CD14-positive monocyte (primary cell): ENCODE measurements around the gene POLG. TPM values are rescaled to one million over a fixed set of nuclear protein-coding genes. Genes with fewer than 3 reads are reported as not detected.

Experiments
- DNase-seq, 3 donors: peaks; one replicate each; pipeline ENCODE4 v3.0.0-alpha.2; 2011 to 2022
- H2AFZ ChIP-seq: 2 replicates; pipeline ENCODE4 v1.6.0; 2012; ENCODE audit warnings: mild to moderate bottlenecking, low read depth, low read length, inconsistent platforms; ENCODE audit not compliant: insufficient read depth, poor library complexity, severe bottlenecking
- H3K27ac ChIP-seq, 2 donors: 1 replicate in 1 of 2; 2 replicates in 1 of 2; pipeline ENCODE4 v1.5.1; 2012 to 2013; ENCODE audit warnings: low read length in 2 of 2, control low read depth in 1 of 2, inconsistent platforms in 1 of 2, low read depth in 1 of 2, mild to moderate bottlenecking in 1 of 2
- H3K27me3 ChIP-seq, 2 donors: one replicate each; pipeline versions ENCODE4 v1.6.0 to v1.6.1; 2011 to 2013; ENCODE audit warnings: low read length in 2 of 2; ENCODE audit not compliant: control insufficient read depth in 2 of 2, insufficient read depth in 2 of 2
- H3K36me3 ChIP-seq, 2 donors: replicated peaks in 1 of 2; 1 replicate in 1 of 2; 2 replicates in 1 of 2; pipeline versions ENCODE4 v1.5.1 to v1.6.1; 2012 to 2013; ENCODE audit warnings: low read length in 2 of 2, control low read depth in 1 of 2, inconsistent platforms in 1 of 2, mild to moderate bottlenecking in 1 of 2; ENCODE audit not compliant: insufficient read depth in 2 of 2, control insufficient read depth in 1 of 2
- H3K4me1 ChIP-seq, 2 donors: 1 replicate in 1 of 2; 2 replicates in 1 of 2; pipeline versions ENCODE4 v1.5.1 to v1.6.1; 2012 to 2013; ENCODE audit warnings: low read length in 2 of 2, control low read depth in 1 of 2, inconsistent platforms in 1 of 2, mild to moderate bottlenecking in 1 of 2, moderate library complexity in 1 of 2; ENCODE audit not compliant: insufficient read depth in 2 of 2, control insufficient read depth in 1 of 2
- H3K4me2 ChIP-seq: replicated peaks from 2 replicates; pipeline ENCODE3; 2012; ENCODE audit warnings: low read length, moderate library complexity, mild to moderate bottlenecking; ENCODE audit not compliant: poor library complexity, severe bottlenecking; ENCODE audit errors: extremely low read depth
- H3K4me3 ChIP-seq, 3 experiments: fragments of 200-600 bp in 1 of 3; sonication (generic) in 1 of 3; replicated peaks in 1 of 3; 1 replicate in 2 of 3; 2 replicates in 1 of 3; pipeline ENCODE4 v1.5.1; 2011 to 2013; ENCODE audit warnings: low read length in 3 of 3, mild to moderate bottlenecking in 3 of 3, control low read depth in 2 of 3, low read depth in 2 of 3, inconsistent platforms in 1 of 3, moderate library complexity in 1 of 3
- H3K79me2 ChIP-seq: 2 replicates; pipeline ENCODE4 v1.6.0; 2012; ENCODE audit warnings: mild to moderate bottlenecking, control low read depth, inconsistent platforms, low read length, moderate library complexity; ENCODE audit not compliant: insufficient read depth
- H3K9ac ChIP-seq: 2 replicates; pipeline ENCODE4 v1.6.0; 2017; ENCODE audit warnings: low read length, mild to moderate bottlenecking; ENCODE audit not compliant: insufficient read depth, poor library complexity, severe bottlenecking
- H3K9me3 ChIP-seq, 2 donors: replicated peaks in 1 of 2; 1 replicate in 1 of 2; 2 replicates in 1 of 2; pipeline versions ENCODE4 v1.5.1 to v1.6.1; 2012 to 2013; ENCODE audit warnings: low read length in 2 of 2, control low read depth in 1 of 2; ENCODE audit not compliant: control insufficient read depth in 1 of 2, insufficient read depth in 1 of 2
- H4K20me1 ChIP-seq: 2 replicates; pipeline ENCODE4 v1.6.0; 2012; ENCODE audit warnings: mild to moderate bottlenecking, low read length, control low read depth, moderate library complexity; ENCODE audit not compliant: insufficient read depth
- H3K27ac Mint-ChIP-seq, 7 donors: one replicate each; pipeline ENCODE4 v1.8.0; 2020; ENCODE audit warnings: mild to moderate bottlenecking in 7 of 7, mixed read lengths in 7 of 7, moderate library complexity in 6 of 7, inconsistent platforms in 2 of 7
- H3K27me3 Mint-ChIP-seq, 3 donors: one replicate each; pipeline ENCODE4 v1.8.0; 2021 to 2022; ENCODE audit warnings: low read depth in 3 of 3, mild to moderate bottlenecking in 3 of 3, mixed read lengths in 3 of 3, moderate library complexity in 3 of 3, inconsistent platforms in 1 of 3
- H3K36me3 Mint-ChIP-seq, 2 donors: one replicate each; pipeline ENCODE4 v1.8.0; 2020; ENCODE audit warnings: mixed read lengths in 2 of 2, inconsistent platforms in 1 of 2, mild to moderate bottlenecking in 1 of 2
- H3K4me1 Mint-ChIP-seq: one replicate; pipeline ENCODE4 v1.8.0; 2020; ENCODE audit warnings: mild to moderate bottlenecking, mixed read lengths
- H3K4me3 Mint-ChIP-seq, 2 donors: one replicate each; pipeline ENCODE4 v1.8.0; 2020; ENCODE audit warnings: mild to moderate bottlenecking in 2 of 2, mixed read lengths in 2 of 2, moderate library complexity in 1 of 2
- H3K9me3 Mint-ChIP-seq, 7 donors: one replicate each; pipeline ENCODE4 v1.8.0; 2020 to 2022; ENCODE audit warnings: mixed read lengths in 7 of 7, mild to moderate bottlenecking in 6 of 7, moderate library complexity in 6 of 7, inconsistent platforms in 2 of 7
- WGBS: methylation state at CpG from one replicate; pipeline ENCODE4 v1.1.5; 2013; ENCODE audit warnings: missing lambda C conversion rate; ENCODE audit not compliant: insufficient coverage; 5-methylcytosine and 5-hydroxymethylcytosine counted together
- intact Hi-C, 2 donors: fragments of 100-400 bp; cut with micrococcal nuclease; formaldehyde crosslinking; loops; one replicate each; pipeline versions ENCODE4 v1.15.0 to v1.15.1; 2023
- polyA plus RNA-seq, 3 donors: library from polyadenylated mRNA; depleted of rRNA in 1 of 3; unstranded in 2 of 3; stranded (reverse) in 1 of 3; fragments of 300-500 nt in 2 of 3; fragments of >200 nt in 1 of 3; fragmentation: Illumina TruSeq in 2 of 3; gene quantifications; 1 replicate in 2 of 3; 2 replicates in 1 of 3; pipeline ENCODE4 v1.2.3, GENCODE V29; 2012 to 2021
- TF ChIP-seq, protein P1 (sequence below): fragments of 200-600 bp; IDR thresholded peaks from one replicate; pipeline ENCODE4 v1.8.0; 2022; ENCODE audit warnings: antibody characterized with exemption, mild to moderate bottlenecking

Gene POLG
- polyA plus RNA-seq, 3 donors, result 19.2 to 66.7 (median 21.6) TPM

DNA sequence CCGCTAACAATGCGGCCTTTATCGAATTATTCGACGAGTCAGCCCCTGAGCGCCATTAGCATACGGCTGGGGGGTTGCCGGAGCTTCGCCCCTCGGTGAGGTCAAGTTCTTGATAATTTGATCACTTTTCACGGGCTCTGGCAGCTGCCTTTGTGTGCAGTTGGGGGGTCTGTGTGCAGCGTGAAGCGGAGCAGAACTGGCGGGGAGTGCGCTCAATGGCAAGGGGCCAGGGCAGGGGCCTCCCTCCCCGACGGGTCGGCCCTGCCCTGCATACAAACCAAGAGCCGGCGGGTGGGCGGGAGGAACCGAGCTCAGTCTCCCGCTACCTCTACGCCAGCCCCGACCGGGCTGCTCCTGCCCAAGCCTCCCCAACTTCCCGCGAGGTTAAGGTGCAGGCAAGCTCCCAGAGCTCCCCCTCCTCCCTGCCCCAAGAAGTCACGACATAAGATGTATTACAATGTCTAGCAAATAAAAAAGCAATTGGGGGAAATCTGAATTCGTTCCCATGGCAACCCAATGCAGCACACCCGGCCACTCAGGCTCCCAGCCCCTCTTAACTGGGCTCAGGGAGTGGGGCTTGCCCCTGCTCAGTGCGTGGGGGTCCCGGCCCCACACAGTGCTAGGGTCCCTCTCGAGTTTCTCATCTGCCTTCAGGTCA, 34.1 kb upstream of the POLG start:
- peaks cover 3 to 33% (median 24%) of the 10 kb centered on the region in 7 donors for H3K9me3 Mint-ChIP-seq
- 4% methylated on average over 27 of the region's 34 CpGs for whole genome bisulfite sequencing
- peaks cover 5% of the 10 kb centered on the region for H4K20me1 ChIP-seq
- H3K36me3 ChIP-seq, result no peaks in the 10 kb centered on the region
- H3K4me1 ChIP-seq, result peaks cover 39 to 52% of the 10 kb centered on the region in 2 donors
- peak overlapping the region in 1 of 2 donors; percentile 93 for H3K4me3 Mint-ChIP-seq
- H3K79me2 ChIP-seq, result no peaks in the 10 kb centered on the region
- H3K27me3 ChIP-seq, result peaks cover 84 to 98% of the 10 kb centered on the region in 2 donors
- H3K27me3 Mint-ChIP-seq, result peaks cover 88 to 96% (median 96%) of the 10 kb centered on the region in 3 donors
- intact Hi-C loops, result no loop called here
- no peak overlapping the region for H3K27ac ChIP-seq
- TF ChIP-seq, protein P1, sequence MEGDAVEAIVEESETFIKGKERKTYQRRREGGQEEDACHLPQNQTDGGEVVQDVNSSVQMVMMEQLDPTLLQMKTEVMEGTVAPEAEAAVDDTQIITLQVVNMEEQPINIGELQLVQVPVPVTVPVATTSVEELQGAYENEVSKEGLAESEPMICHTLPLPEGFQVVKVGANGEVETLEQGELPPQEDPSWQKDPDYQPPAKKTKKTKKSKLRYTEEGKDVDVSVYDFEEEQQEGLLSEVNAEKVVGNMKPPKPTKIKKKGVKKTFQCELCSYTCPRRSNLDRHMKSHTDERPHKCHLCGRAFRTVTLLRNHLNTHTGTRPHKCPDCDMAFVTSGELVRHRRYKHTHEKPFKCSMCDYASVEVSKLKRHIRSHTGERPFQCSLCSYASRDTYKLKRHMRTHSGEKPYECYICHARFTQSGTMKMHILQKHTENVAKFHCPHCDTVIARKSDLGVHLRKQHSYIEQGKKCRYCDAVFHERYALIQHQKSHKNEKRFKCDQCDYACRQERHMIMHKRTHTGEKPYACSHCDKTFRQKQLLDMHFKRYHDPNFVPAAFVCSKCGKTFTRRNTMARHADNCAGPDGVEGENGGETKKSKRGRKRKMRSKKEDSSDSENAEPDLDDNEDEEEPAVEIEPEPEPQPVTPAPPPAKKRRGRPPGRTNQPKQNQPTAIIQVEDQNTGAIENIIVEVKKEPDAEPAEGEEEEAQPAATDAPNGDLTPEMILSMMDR, result no peak
- no peak overlapping the region for H3K27ac Mint-ChIP-seq
- DNase-seq, result no peak
- H3K9ac ChIP-seq, result no peak overlapping the region
- no peak overlapping the region for H3K4me2 ChIP-seq
- H3K4me1 Mint-ChIP-seq, result peaks cover 50% of the 10 kb centered on the region
- H2AFZ ChIP-seq, result no peak overlapping the region
- H3K4me3 ChIP-seq, result no peak overlapping the region
- H3K9me3 ChIP-seq, result peaks cover 5 to 56% of the 10 kb centered on the region in 2 donors
- peaks cover 11 to 18% of the 10 kb centered on the region in 2 donors for H3K36me3 Mint-ChIP-seq

DNA sequence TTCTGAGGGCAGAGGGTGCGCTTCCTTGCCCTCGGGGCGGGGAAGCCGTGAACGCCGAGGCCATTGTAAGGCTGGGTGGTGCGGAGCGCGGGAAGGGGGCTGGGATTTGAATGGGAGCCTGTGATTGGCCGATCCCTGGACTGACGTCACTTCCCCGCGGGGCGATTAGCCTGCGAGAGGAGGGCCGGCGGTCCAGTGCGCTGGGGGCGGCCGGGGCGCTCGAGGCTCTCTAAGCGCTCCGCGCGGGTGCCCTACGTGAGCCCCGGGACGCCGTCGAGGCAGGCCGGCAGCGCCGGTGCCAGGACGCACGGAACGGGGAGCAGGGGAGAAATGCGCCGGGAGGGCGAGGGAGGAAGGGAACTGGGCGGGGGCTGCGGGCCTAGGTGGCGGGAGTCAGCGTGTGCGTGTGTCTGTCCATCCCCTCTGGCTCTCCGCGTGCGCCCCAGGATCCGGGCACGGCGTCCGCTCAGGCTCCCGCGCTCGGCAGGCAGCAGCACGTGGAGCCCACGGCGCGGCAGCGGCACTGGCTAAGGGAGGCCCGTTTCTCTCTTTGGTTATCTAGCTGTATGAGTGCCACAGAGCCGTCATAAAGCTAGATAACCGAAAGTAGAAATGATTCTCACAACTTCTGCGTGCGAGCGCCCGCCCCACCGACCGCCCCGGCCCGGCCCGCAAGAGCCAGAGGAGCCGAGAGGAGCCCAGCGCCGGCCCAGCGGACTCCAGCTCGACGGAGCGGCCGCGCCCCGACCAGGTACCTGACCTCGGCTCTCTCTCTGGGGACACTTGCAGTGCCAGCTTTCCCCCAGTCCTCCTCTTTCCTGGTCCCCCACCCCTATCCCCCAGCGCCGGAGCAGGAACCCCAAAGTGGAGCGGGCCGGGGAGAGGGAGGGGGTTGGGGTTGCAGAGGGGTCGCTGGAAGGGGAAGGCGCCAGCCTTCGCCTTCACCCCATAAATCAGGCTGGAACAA, 33.1 kb upstream of the POLG start:
- Histone ChIP-seq H3K79me2 (no peaks in the 10 kb centered on the region), H3K27me3 (peaks cover 79 to 98% of the 10 kb centered on the region in 2 donors), H4K20me1 (peaks cover 14% of the 10 kb centered on the region), H2AFZ (peak overlapping the region; percentile 41), H3K27ac (no peak overlapping the region), H3K4me1 (peaks cover 48 to 61% of the 10 kb centered on the region in 2 donors), H3K9ac (no peak overlapping the region), H3K4me3 (peak overlapping the region in 1 of 3 experiments; percentile 67), H3K4me2 (peak overlapping the region; percentile 69), H3K9me3 (peaks cover 5 to 52% of the 10 kb centered on the region in 2 donors), H3K36me3 (no peaks in the 10 kb centered on the region)
- WGBS, result 4% methylated on average over 81 of the region's 90 CpGs
- peaks cover 3 to 37% (median 24%) of the 10 kb centered on the region in 7 donors for H3K9me3 Mint-ChIP-seq
- H3K36me3 Mint-ChIP-seq, result peaks cover 11 to 23% of the 10 kb centered on the region in 2 donors
- peak overlapping the region in 2 of 7 donors; percentile 57 to 79 for H3K27ac Mint-ChIP-seq
- intact Hi-C loops, result no loop called here
- TF ChIP-seq, protein P1, result no peak
- peak overlapping the region; percentile 67 to 93 for H3K4me3 Mint-ChIP-seq
- peaks cover 60% of the 10 kb centered on the region for H3K4me1 Mint-ChIP-seq
- DNase-seq, result peak in 2 of 3 donors; percentile 16 to 48
- H3K27me3 Mint-ChIP-seq, result peaks cover 89 to 98% (median 98%) of the 10 kb centered on the region in 3 donors
